ENCODE measurements around the gene KRTAP13-1.

- TF ChIP-seq CTCF (conservative IDR thresholded peaks at IDR 0.05; ENCODE audit: low read depth, low read length) (peak; percentile 75), EZH2 (IDR thresholded peaks at IDR 0.05; ENCODE audit: borderline replicate concordance, low read depth, low read length, poor library complexity, severe bottlenecking) (no peak)
Observed at GRCh38 chr21:30434033-30434631, 38.3 kb downstream of the KRTAP13-1 start.

All from A673 (cell line).